A549 (cell line): Measurements from ENCODE around the gene PRKAR1B. TPM values are rescaled to one million over a fixed set of nuclear protein-coding genes. Genes with fewer than 3 reads are reported as not detected.

Experiments used
- ATAC-seq, 2 experiments: fragments of 200-7000 bp in 1 of 2; fragments of >200 bp in 1 of 2; cut with Nextera tagmentation in 1 of 2; cut with Tn5 transposase in 1 of 2; 3 replicates each; pipeline versions ENCODE4 v1.8.0 to v1.9.1; 2018 to 2020; ENCODE audit warnings: mild to moderate bottlenecking in 1 of 2, moderate library complexity in 1 of 2
- CTCF ChIA-PET: fragments of 300-600 bp; sonication (Branson Sonifier 250); formaldehyde crosslinking; extraction: SDS; loops from one replicate; lab custom pipeline; 2021; ENCODE audit warnings: antibody characterized with exemption, inconsistent platforms; lab: Yijun Ruan, JAX
- POLR2A ChIA-PET: fragments of 350-600 bp; formaldehyde crosslinking; extraction: SDS; loops from one replicate; lab custom pipeline; 2021; ENCODE audit warnings: antibody characterized with exemption, inconsistent platforms; lab: Yijun Ruan, JAX
- DNase-seq, 2 experiments: peaks; one replicate each; pipeline versions ENCODE4 v3.0.0 to v3.0.0-alpha.2; 2011 to 2016; ENCODE audit warnings: low read depth in 1 of 2, low spot score in 1 of 2
- FAIRE-seq: peaks from 2 replicates; lab custom pipeline; 2011; peaks lifted over from hg19 to GRCh38; lab: Jason Lieb, UNC
- H3K27ac ChIP-seq, 2 experiments: fragments of >200 bp; sonication (Bioruptor Twin); formaldehyde crosslinking; 3 replicates each; pipeline ENCODE4 v1.5.1; 2016 to 2017
- H3K4me1 ChIP-seq: fragments of >200 bp; sonication (Bioruptor Twin); formaldehyde crosslinking; 3 replicates; pipeline ENCODE4 v1.6.1; 2016
- H3K4me2 ChIP-seq: fragments of >200 bp; sonication (Bioruptor Twin); formaldehyde crosslinking; 3 replicates; pipeline ENCODE4 v1.6.1; 2016
- H3K4me3 ChIP-seq: fragments of >200 bp; sonication (Bioruptor Twin); formaldehyde crosslinking; 3 replicates; pipeline ENCODE4 v1.5.1; 2016
- H3K9me3 ChIP-seq: fragments of >200 bp; sonication (Bioruptor Twin); formaldehyde crosslinking; 3 replicates; pipeline ENCODE4 v1.6.1; 2016
- ATOH8 ChIP-seq: fragments of 250-450 bp; sonication (Bioruptor Pico); IDR thresholded peaks from 2 replicates; pipeline ENCODE4 v1.5.0; 2020; ENCODE audit warnings: low read depth, mild to moderate bottlenecking, moderate library complexity
- CBX2 ChIP-seq: fragments of 200-600 bp; sonication (generic); IDR thresholded peaks from 2 replicates; pipeline ENCODE4 v1.6.1; 2016; ENCODE audit warnings: low read depth, mild to moderate bottlenecking, borderline replicate concordance
- CBX8 ChIP-seq: fragments of 200-600 bp; sonication (generic); IDR thresholded peaks from 2 replicates; pipeline ENCODE4 v1.6.1; 2016
- E2F6 ChIP-seq: IDR thresholded peaks from 2 replicates; pipeline ENCODE4 v1.6.1; 2012; ENCODE audit warnings: low read depth, borderline replicate concordance
- ELK1 ChIP-seq: fragments of 150-350 bp; IDR thresholded peaks from 2 replicates; pipeline ENCODE4 v1.6.1; 2014; ENCODE audit warnings: low read depth, mild to moderate bottlenecking, low read length
- ESRRA ChIP-seq: fragments of 150-350 bp; IDR thresholded peaks from 2 replicates; pipeline ENCODE4 v1.6.1; 2014; ENCODE audit warnings: mild to moderate bottlenecking, low read length, borderline replicate concordance
- FOSB ChIP-seq: fragments of 250-450 bp; sonication (Bioruptor Pico); IDR thresholded peaks from 2 replicates; pipeline ENCODE4 v1.5.0; 2020; ENCODE audit warnings: mild to moderate bottlenecking, moderate library complexity
- FOXS1 ChIP-seq: fragments of 250-450 bp; sonication (Bioruptor Pico); IDR thresholded peaks from 2 replicates; pipeline ENCODE4 v1.5.0; 2020; ENCODE audit warnings: mild to moderate bottlenecking, moderate library complexity
- HES2 ChIP-seq: fragments of >200 bp; sonication (Bioruptor Twin); formaldehyde crosslinking; IDR thresholded peaks from 2 replicates; pipeline ENCODE4 v1.6.1; 2016
- HEYL ChIP-seq: fragments of 250-450 bp; sonication (Bioruptor Pico); IDR thresholded peaks from 2 replicates; pipeline ENCODE4 v1.8.0; 2021; ENCODE audit warnings: mild to moderate bottlenecking, moderate library complexity
- HOXA7 ChIP-seq: fragments of 250-450 bp; sonication (Bioruptor Pico); IDR thresholded peaks from 2 replicates; pipeline ENCODE4 v1.5.0; 2020; ENCODE audit warnings: mild to moderate bottlenecking, moderate library complexity
- KDM1A ChIP-seq: fragments of 200-600 bp; sonication (generic); IDR thresholded peaks from 2 replicates; pipeline ENCODE4 v1.6.1; 2016; ENCODE audit warnings: low read depth, mild to moderate bottlenecking
- KDM5A ChIP-seq: fragments of 200-600 bp; sonication (generic); IDR thresholded peaks from 2 replicates; pipeline ENCODE4 v1.6.1; 2016; ENCODE audit warnings: antibody characterized with exemption, mild to moderate bottlenecking
- MAX ChIP-seq: IDR thresholded peaks from 2 replicates; pipeline ENCODE4 v1.6.1; 2012
- NR3C1 ChIP-seq: fragments of >200 bp; sonication (Bioruptor Twin); formaldehyde crosslinking; IDR thresholded peaks from 3 replicates; pipeline ENCODE4 v1.6.1; 2017
- RCOR1 ChIP-seq: fragments of 150-350 bp; IDR thresholded peaks from 2 replicates; pipeline ENCODE4 v1.6.1; 2014; ENCODE audit warnings: antibody characterized with exemption, low read length, low read depth
- USF2 ChIP-seq: fragments of 450-650 bp; IDR thresholded peaks from 2 replicates; pipeline ENCODE4 v1.6.1; 2014; ENCODE audit warnings: antibody characterized with exemption
- ZFP36 ChIP-seq: fragments of 450-650 bp; IDR thresholded peaks from 2 replicates; pipeline ENCODE4 v1.6.1; 2014; ENCODE audit warnings: borderline replicate concordance; ENCODE audit not compliant: partially characterized antibody
- WGBS: methylation state at CpG from one replicate; pipeline ENCODE4 v1.1.6; 2017; ENCODE audit errors: missing lambda C conversion rate; 5-methylcytosine and 5-hydroxymethylcytosine counted together
- polyA plus RNA-seq, 4 experiments: library from polyadenylated mRNA; depleted of rRNA in 3 of 4; stranded (reverse); fragments of >200 nt; fragmentation: RNase III in 1 of 4; extraction: RNeasy Plus Mini Kit Qiagen cat#74134 plus additional on column Dnase treatment in 1 of 4; gene quantifications; 2 replicates in 3 of 4; 3 replicates in 1 of 4; pipeline ENCODE4 v1.2.3, GENCODE V29; 2011 to 2017

The PRKAR1B gene
- polyA plus RNA-seq, 2 of the 4 experiments (the other 2 are of a cell fraction): 10.1 to 33.7 TPM

GRCh38 chr7:610141-610530 is 116.9 kb downstream of the PRKAR1B start:
- ChIA-PET CTCF (interaction anchor here (0.9 kb wide), 1 partner anchor 27 kb away, joined by 5 read pairs; no protein-coding TSS in a partner anchor), POLR2A (no interaction called here)
- no peaks in the 10 kb centered on the region for H3K4me1 ChIP-seq
- H3K4me3 ChIP-seq: no peak overlapping the region
- FAIRE-seq (no peak), ATAC-seq (no peak), DNase-seq (no peak)
- no peaks in the 10 kb centered on the region for H3K9me3 ChIP-seq
- no peak overlapping the region for H3K4me2 ChIP-seq
- no peak for TF ChIP-seq KDM5A
- TF ChIP-seq HES2: no peak
- no peak for TF ChIP-seq MAX
- no peak for TF ChIP-seq E2F6
- no peak for TF ChIP-seq HEYL (CRISPR knock-in tag)
- TF ChIP-seq KDM1A: no peak
- H3K27ac ChIP-seq: no peak overlapping the region
- 75% methylated on average over 9 of the region's 10 CpGs for WGBS

GRCh38 chr7:609365-609764 is 117.7 kb downstream of the PRKAR1B start:
- no peak overlapping the region for H3K27ac ChIP-seq
- no peak for DNase-seq
- no peak overlapping the region for H3K4me3 ChIP-seq
- TF ChIP-seq ESRRA (no peak), HES2 (no peak), FOSB (CRISPR knock-in tag) (no peak), CBX2 (no peak), FOXS1 (no peak), ATOH8 (CRISPR knock-in tag) (no peak), RCOR1 (no peak), NR3C1 (no peak)
- no peaks in the 10 kb centered on the region for H3K9me3 ChIP-seq
- 94% methylated on average over 7 of the region's 7 CpGs for WGBS
- FAIRE-seq: no peak
- POLR2A ChIA-PET: no interaction called here
- no peak for ATAC-seq
- H3K4me2 ChIP-seq: no peak overlapping the region
- CTCF ChIA-PET: interaction anchor here (1.1 kb wide), 1 partner anchor 9 kb away, joined by 3 read pairs; no protein-coding TSS in a partner anchor
- no peaks in the 10 kb centered on the region for H3K4me1 ChIP-seq

- POLR2A ChIA-PET: no interaction called here
- H3K4me2 ChIP-seq: no peak overlapping the region
- no peak for DNase-seq
- TF ChIP-seq HOXA7 (CRISPR knock-in tag): no peak
- TF ChIP-seq ZFP36: no peak
- no peak for TF ChIP-seq ESRRA
- no peak for TF ChIP-seq CBX8
- no peak for TF ChIP-seq USF2
- no peak for TF ChIP-seq ELK1
- no peak overlapping the region for H3K27ac ChIP-seq
- no peak overlapping the region for H3K4me3 ChIP-seq
- H3K4me1 ChIP-seq: no peaks in the 10 kb centered on the region
- FAIRE-seq: no peak
- H3K9me3 ChIP-seq: no peaks in the 10 kb centered on the region
- ATAC-seq: no peak
- CTCF ChIA-PET: interaction anchor here (1.1 kb wide), 1 partner anchor 9 kb away, joined by 3 read pairs; no protein-coding TSS in a partner anchor
- 92% methylated on average over 7 of the region's 8 CpGs for WGBS
Measured at GRCh38 chr7:608954-609353, 118.1 kb downstream of the PRKAR1B start.
